ENCODE results near the gene MRPS15. TPM values are rescaled to one million over a fixed set of nuclear protein-coding genes. Genes with fewer than 3 reads are reported as not detected.

MRPS15 gene
- total and polyA plus RNA-seq, 10 donors, result 31.2 to 94.3 (median 42.7) TPM

DNA sequence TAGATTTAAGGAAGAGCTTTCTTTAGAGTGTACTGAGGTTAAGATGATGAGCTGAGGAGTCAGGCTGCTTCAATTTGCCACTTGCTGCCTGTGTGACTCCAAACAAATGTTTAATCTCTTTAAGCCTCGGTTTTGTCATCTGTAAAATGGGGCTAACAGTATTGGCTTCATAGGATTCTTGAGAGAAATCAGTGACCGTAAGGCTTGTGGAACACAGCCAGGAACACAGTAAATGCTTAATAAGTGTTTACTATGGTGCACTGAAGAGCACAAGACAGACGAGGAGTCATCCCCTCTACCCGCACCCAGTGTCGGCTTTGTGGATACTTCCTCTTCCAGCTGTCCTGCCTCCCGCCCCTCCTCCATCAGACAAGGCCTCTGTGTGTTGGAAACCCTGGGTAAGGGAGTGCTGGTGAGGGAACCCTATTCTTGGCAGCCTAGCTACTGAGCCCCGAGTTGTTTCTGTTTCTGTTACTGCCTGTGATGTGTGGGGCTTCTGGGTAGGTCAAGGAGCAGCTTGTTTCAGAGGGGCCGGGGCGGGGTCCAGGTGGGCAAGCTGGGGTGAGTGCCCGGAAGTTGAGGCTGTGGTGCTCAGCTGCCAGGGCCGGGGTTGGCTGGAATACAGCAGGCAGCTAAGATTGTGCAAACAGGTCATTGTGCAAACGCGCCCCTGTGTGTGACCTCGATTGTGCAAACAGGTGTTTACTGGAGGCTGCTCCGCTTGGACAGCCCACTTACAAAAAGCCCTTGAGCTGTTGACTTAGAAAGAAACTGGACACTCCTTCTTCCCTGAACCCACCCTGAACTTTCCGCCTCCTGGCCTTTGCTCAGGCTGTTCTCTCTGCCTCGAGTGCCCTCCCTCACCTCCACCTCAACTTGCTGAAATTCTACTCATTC, 22.5 kb upstream of the MRPS15 start:
- WGBS, 5 donors, result 35 to 69% (median 47%) methylated on average over 15 to 17 of the region's 17 CpGs
- intact Hi-C loops (cut with DNase I; ENCODE audit: low total_unique reads), result no loop called here
- peaks cover 0 to 64% (median 22%) of the 10 kb centered on the region in 6 donors for H3K4me1 ChIP-seq
- no peaks in the 10 kb centered on the region for H3K36me3 ChIP-seq
- H3K27ac ChIP-seq, result peak overlapping the region; percentile 27 to 92 (median 82)
- DNase-seq, result peak; percentile 92
- H3K4me3 ChIP-seq, result peak overlapping the region in 3 of 8 donors; percentile 0 to 51 (median 11)
- H3K27me3 ChIP-seq (replicated peaks in 1 of 7), result peaks cover 0 to under 1% (median 0%) of the 10 kb centered on the region in 7 donors
- H3K9me3 ChIP-seq, result no peaks in the 10 kb centered on the region
- peak in 2 of 3 donors; percentile 61 to 76 for TF ChIP-seq POLR2AphosphoS5 (IDR thresholded peaks at IDR 0.05)
- TF ChIP-seq, protein P1, sequence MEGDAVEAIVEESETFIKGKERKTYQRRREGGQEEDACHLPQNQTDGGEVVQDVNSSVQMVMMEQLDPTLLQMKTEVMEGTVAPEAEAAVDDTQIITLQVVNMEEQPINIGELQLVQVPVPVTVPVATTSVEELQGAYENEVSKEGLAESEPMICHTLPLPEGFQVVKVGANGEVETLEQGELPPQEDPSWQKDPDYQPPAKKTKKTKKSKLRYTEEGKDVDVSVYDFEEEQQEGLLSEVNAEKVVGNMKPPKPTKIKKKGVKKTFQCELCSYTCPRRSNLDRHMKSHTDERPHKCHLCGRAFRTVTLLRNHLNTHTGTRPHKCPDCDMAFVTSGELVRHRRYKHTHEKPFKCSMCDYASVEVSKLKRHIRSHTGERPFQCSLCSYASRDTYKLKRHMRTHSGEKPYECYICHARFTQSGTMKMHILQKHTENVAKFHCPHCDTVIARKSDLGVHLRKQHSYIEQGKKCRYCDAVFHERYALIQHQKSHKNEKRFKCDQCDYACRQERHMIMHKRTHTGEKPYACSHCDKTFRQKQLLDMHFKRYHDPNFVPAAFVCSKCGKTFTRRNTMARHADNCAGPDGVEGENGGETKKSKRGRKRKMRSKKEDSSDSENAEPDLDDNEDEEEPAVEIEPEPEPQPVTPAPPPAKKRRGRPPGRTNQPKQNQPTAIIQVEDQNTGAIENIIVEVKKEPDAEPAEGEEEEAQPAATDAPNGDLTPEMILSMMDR (IDR thresholded peaks at IDR 0.05 in 8 of 11, conservative IDR thresholded peaks at IDR 0.05 in 3 of 11), result no peak

DNA sequence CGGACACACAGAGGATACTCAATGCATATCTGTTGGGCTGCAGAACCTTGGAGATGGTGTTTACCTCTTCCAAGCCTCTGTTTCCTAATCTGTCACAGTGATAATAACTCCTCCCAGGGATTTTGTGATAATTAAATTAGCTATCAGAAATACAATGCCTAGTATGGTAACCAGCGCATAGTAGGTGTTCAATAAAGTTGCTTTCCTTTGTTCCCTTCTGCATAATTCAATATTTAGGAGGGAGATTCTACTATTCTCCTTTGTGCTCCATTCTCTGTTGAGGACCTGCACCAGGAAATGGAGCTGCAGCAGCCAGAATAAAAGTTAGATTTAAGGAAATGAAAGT, 21.9 kb upstream of the MRPS15 start:
- 82 to 95% (median 92%) methylated on average over 2 of the region's 2 CpGs for WGBS, 5 donors
- peak overlapping the region in 1 of 8 donors; percentile 51 for H3K4me3 ChIP-seq
- peaks cover 0 to 3% (median 0%) of the 10 kb centered on the region in 7 donors for H3K27me3 ChIP-seq (replicated peaks in 1 of 7)
- no peak for DNase-seq
- peak overlapping the region; percentile 27 to 92 (median 82) for H3K27ac ChIP-seq
- TF ChIP-seq POLR2A (IDR thresholded peaks at IDR 0.05) (no peak), POLR2AphosphoS5 (IDR thresholded peaks at IDR 0.05) (no peak)
- TF ChIP-seq, protein P1 (IDR thresholded peaks at IDR 0.05 in 8 of 11, conservative IDR thresholded peaks at IDR 0.05 in 3 of 11), result no peak
- H3K36me3 ChIP-seq, result peaks cover 0 to 3% (median 0%) of the 10 kb centered on the region in 6 donors
- H3K4me1 ChIP-seq, result peaks cover 0 to 67% (median 22%) of the 10 kb centered on the region in 6 donors
- intact Hi-C loops (cut with DNase I; ENCODE audit: low total_unique reads), result no loop called here
- no peaks in the 10 kb centered on the region for H3K9me3 ChIP-seq

GRCh38 chr1:36484099-36484498, 19.9 kb upstream of the MRPS15 start:
- WGBS, 5 donors, result 84 to 93% (median 86%) methylated on average over 2 of the region's 2 CpGs
- peaks cover 0 to 22% (median 0%) of the 10 kb centered on the region in 6 donors for H3K36me3 ChIP-seq

More at GRCh38 chr1:36484099-36484498, 19.9 kb upstream of the MRPS15 start:
- TF ChIP-seq POLR2AphosphoS5 (IDR thresholded peaks at IDR 0.05), result no peak
- TF ChIP-seq POLR2A (IDR thresholded peaks at IDR 0.05), result no peak
- TF ChIP-seq, protein P1 (IDR thresholded peaks at IDR 0.05 in 8 of 11, conservative IDR thresholded peaks at IDR 0.05 in 3 of 11), result no peak
- Histone ChIP-seq H3K4me3 (no peak overlapping the region), H3K4me1 (peaks cover 0 to 67% (median 22%) of the 10 kb centered on the region in 6 donors), H3K27ac (peak overlapping the region in 3 of 8 donors; percentile 89 to 92 (median 92)), H3K27me3 (replicated peaks in 1 of 7) (peaks cover 0 to 7% (median 0%) of the 10 kb centered on the region in 7 donors), H3K9me3 (no peaks in the 10 kb centered on the region)
- DNase-seq, result no peak
- intact Hi-C loops (cut with DNase I; ENCODE audit: low total_unique reads), result no loop called here

Measured in spleen (tissue), 11 donors.